ENCODE data around the gene IL10RB. TPM values are rescaled to one million over a fixed set of nuclear protein-coding genes. Genes with fewer than 3 reads are reported as not detected.

Gene IL10RB
- total RNA-seq, 1 donor from 2014 or later: 7.7 TPM

DNA sequence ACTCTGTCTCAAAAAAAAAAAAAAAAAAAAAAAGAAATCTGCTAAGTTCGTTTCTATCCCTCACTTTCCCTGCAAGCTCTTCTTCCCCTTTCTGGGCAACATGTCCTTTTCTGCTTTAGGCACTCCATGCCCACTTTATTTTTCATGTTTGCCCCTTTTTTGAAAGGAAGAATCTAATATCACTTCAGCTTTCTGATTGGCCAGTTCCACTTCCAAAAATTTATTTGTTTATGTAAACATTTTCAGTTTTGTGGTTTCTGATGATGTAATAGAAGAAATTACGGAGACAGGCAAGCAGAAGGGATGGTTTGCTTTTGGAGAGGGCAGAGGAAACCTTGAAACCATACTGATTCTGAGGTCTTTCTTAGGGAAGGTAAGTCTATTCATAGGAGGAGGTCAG, 73.8 kb downstream of the IL10RB start:
- TF ChIP-seq, protein P1, sequence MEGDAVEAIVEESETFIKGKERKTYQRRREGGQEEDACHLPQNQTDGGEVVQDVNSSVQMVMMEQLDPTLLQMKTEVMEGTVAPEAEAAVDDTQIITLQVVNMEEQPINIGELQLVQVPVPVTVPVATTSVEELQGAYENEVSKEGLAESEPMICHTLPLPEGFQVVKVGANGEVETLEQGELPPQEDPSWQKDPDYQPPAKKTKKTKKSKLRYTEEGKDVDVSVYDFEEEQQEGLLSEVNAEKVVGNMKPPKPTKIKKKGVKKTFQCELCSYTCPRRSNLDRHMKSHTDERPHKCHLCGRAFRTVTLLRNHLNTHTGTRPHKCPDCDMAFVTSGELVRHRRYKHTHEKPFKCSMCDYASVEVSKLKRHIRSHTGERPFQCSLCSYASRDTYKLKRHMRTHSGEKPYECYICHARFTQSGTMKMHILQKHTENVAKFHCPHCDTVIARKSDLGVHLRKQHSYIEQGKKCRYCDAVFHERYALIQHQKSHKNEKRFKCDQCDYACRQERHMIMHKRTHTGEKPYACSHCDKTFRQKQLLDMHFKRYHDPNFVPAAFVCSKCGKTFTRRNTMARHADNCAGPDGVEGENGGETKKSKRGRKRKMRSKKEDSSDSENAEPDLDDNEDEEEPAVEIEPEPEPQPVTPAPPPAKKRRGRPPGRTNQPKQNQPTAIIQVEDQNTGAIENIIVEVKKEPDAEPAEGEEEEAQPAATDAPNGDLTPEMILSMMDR (IDR thresholded peaks at IDR 0.05; ENCODE audit: unreplicated experiment): no peak
- H3K4me3 Mint-ChIP-seq (ENCODE audit: low read depth): no peak overlapping the region
- H3K36me3 Mint-ChIP-seq (ENCODE audit: insufficient read depth): peaks cover 17% of the 10 kb centered on the region
- no peak overlapping the region for H3K27ac Mint-ChIP-seq
- no peaks in the 10 kb centered on the region for H3K9me3 Mint-ChIP-seq (ENCODE audit: low read depth)
- H3K27me3 Mint-ChIP-seq: no peaks in the 10 kb centered on the region
- DNase-seq (ENCODE audit: low spot score, unreplicated experiment): no peak
- no peaks in the 10 kb centered on the region for H3K4me1 Mint-ChIP-seq (ENCODE audit: low read depth)

DNA sequence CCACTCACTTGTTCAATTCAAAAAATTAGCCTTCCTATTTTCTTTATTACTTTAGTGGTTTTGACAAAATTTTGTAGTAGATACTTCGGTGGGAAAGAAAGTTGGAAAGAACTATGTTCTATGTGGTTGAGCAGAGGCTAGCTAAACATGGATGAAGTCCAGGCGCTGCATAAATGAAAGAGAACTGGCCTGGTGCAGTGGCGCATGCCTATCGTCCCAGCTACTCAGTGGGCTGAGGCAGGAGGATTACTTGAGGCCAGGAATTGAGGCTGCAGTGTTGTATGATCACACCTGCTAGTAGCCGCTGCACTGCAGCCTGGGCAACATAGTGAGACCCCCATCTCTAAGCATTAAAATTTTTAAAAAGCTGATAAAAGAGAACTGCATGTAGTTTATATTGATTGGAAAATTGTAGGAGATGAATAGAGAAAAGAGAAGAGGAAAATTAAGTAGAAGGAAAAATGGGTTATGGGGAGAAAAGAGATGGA, 79.6 kb downstream of the IL10RB start:
- H3K9me3 Mint-ChIP-seq (ENCODE audit: low read depth): no peaks in the 10 kb centered on the region
- H3K4me3 Mint-ChIP-seq (ENCODE audit: low read depth): no peak overlapping the region
- no peaks in the 10 kb centered on the region for H3K27me3 Mint-ChIP-seq
- no peak for DNase-seq (ENCODE audit: low spot score, unreplicated experiment)
- H3K4me1 Mint-ChIP-seq (ENCODE audit: low read depth): peaks cover 1% of the 10 kb centered on the region
- peaks cover 30% of the 10 kb centered on the region for H3K36me3 Mint-ChIP-seq (ENCODE audit: insufficient read depth)
- no peak overlapping the region for H3K27ac Mint-ChIP-seq
- TF ChIP-seq, protein P1 (IDR thresholded peaks at IDR 0.05; ENCODE audit: unreplicated experiment): no peak

Other genes with a start within 250 kb of the IL10RB start
- 0.72 and 1.4 TPM in 2 replicates for gene OLIG2, start 240.4 kb upstream of the IL10RB start, total RNA-seq
- 0.13 and 0.38 TPM in 2 replicates for gene OLIG1, start 196.2 kb upstream of the IL10RB start, total RNA-seq
- 17.4 and 19.2 TPM in 2 replicates for gene IFNAR2, start 36.4 kb upstream of the IL10RB start, total RNA-seq
- 18.3 and 19.6 TPM in 2 replicates for gene IFNAR1, start 58.6 kb downstream of the IL10RB start, total RNA-seq
- gene IFNGR2, start 137.0 kb downstream of the IL10RB start, total RNA-seq: 63.0 and 65.3 TPM in 2 replicates
- 39.4 and 39.9 TPM in 2 replicates for gene TMEM50B, start 213.6 kb downstream of the IL10RB start, total RNA-seq
- gene DNAJC28, start 225.3 kb downstream of the IL10RB start, total RNA-seq: 4.9 and 5.5 TPM in 2 replicates

Data from progenitor cell of endocrine pancreas (in vitro differentiated cells).